Measurements from ENCODE around the gene IFITM5. TPM values are rescaled to one million over a fixed set of nuclear protein-coding genes. Genes with fewer than 3 reads are reported as not detected.
A peak's percentile ranks its signal among the peaks of the same experiment; 100 is the strongest.
"Not testable (repeated sequence)": the region's sequence is repeated elsewhere in the genome, so short reads cannot be mapped to it uniquely, and the experiment has no call there.

The IFITM5 gene
- total RNA-seq, 1 donor from 2014 or later, result not detected

GRCh38 chr11:329886-330253 lies 30.5 kb upstream of the IFITM5 start:
- intact Hi-C loops (cut with micrococcal nuclease), result no loop called here
- DNase-seq, result no peak
- ATAC-seq, result no peak

GRCh38 chr11:328516-329100 lies 29.3 kb upstream of the IFITM5 start:
- DNase-seq; intact Hi-C loops (cut with micrococcal nuclease); ATAC-seq: not testable (repeated sequence)

GRCh38 chr11:328012-328411 lies 28.7 kb upstream of the IFITM5 start:
- intact Hi-C loops (cut with micrococcal nuclease), result no loop called here
- ATAC-seq, result no peak
- no peak for DNase-seq

GRCh38 chr11:327581-327923 lies 28.2 kb upstream of the IFITM5 start:
- no peak for DNase-seq
- intact Hi-C loops (cut with micrococcal nuclease), result no loop called here

GRCh38 chr11:326842-327580 lies 27.7 kb upstream of the IFITM5 start:
- ATAC-seq (peak; percentile 87), DNase-seq (peak; percentile 89)
- intact Hi-C loops (cut with micrococcal nuclease), result no loop called here

More at GRCh38 chr11:327581-327923, 28.2 kb upstream of the IFITM5 start:
- ATAC-seq, result no peak

- intact Hi-C loops (cut with micrococcal nuclease), result no loop called here
- no peak for DNase-seq
- no peak for ATAC-seq
Measured at GRCh38 chr11:326592-326841, 27.2 kb upstream of the IFITM5 start.

- DNase-seq (no peak), ATAC-seq (no peak)
Measured at GRCh38 chr11:325796-326591, 26.7 kb upstream of the IFITM5 start.

GRCh38 chr11:324593-325517 lies 25.5 kb upstream of the IFITM5 start:
- intact Hi-C loops (cut with micrococcal nuclease), result not testable (repeated sequence)
- peak; percentile 17 for ATAC-seq
- DNase-seq, result peak; percentile 62

More at GRCh38 chr11:325796-326591, 26.7 kb upstream of the IFITM5 start:
- intact Hi-C loops (cut with micrococcal nuclease), result no loop called here

GRCh38 chr11:324156-324555 lies 24.8 kb upstream of the IFITM5 start:
- ATAC-seq (no peak), DNase-seq (no peak)
- intact Hi-C loops (cut with micrococcal nuclease), result no loop called here

GRCh38 chr11:319888-320273 lies 20.6 kb upstream of the IFITM5 start:
- peak; percentile 32 for DNase-seq
- intact Hi-C loops (cut with micrococcal nuclease), result not testable (repeated sequence)
- ATAC-seq, result peak; percentile 14

GRCh38 chr11:319121-319887 lies 20.0 kb upstream of the IFITM5 start:
- intact Hi-C loops (cut with micrococcal nuclease), result not testable (repeated sequence)
- DNase-seq (peak; percentile 51), ATAC-seq (peak; percentile 37)

GRCh38 chr11:318405-319120 lies 19.2 kb upstream of the IFITM5 start:
- intact Hi-C loops (cut with micrococcal nuclease), result not testable (repeated sequence)
- DNase-seq, result peak; percentile 32
- peak; percentile 68 for ATAC-seq

GRCh38 chr11:317668-318404 lies 18.5 kb upstream of the IFITM5 start:
- peak; percentile 25 for DNase-seq
- ATAC-seq; intact Hi-C loops (cut with micrococcal nuclease): not testable (repeated sequence)

GRCh38 chr11:316891-317301 lies 17.6 kb upstream of the IFITM5 start:
- intact Hi-C loops (cut with micrococcal nuclease), result no loop called here
- DNase-seq, result no peak

GRCh38 chr11:316031-316701 lies 16.8 kb upstream of the IFITM5 start:
- ATAC-seq (no peak), DNase-seq (peak; percentile 64)
- intact Hi-C loops (cut with micrococcal nuclease), result no loop called here

More at GRCh38 chr11:316891-317301, 17.6 kb upstream of the IFITM5 start:
- no peak for ATAC-seq

GRCh38 chr11:315516-315994 lies 16.2 kb upstream of the IFITM5 start:
- DNase-seq (no peak), ATAC-seq (no peak)
- intact Hi-C loops (cut with micrococcal nuclease), result no loop called here

GRCh38 chr11:315051-315481 lies 15.7 kb upstream of the IFITM5 start:
- intact Hi-C loops (cut with micrococcal nuclease), result no loop called here
- DNase-seq (peak; percentile 26), ATAC-seq (no peak)

All from left ventricle myocardium superior (tissue), 1 donor.